HG03060 (cell line): ENCODE data around the gene PRF1.
"Not testable (repeated sequence)": the region's sequence is repeated elsewhere in the genome, so short reads cannot be mapped to it uniquely, and the experiment has no call there.

ENCODE experiments used
- ATAC-seq: cut with Tn5 transposase; IDR thresholded peaks from one replicate; pipeline ENCODE4 v1.9.1; 2021; ENCODE audit warnings: low read depth, moderate number of reproducible peaks; ENCODE audit not compliant: unreplicated experiment

PRF1 gene

DNA sequence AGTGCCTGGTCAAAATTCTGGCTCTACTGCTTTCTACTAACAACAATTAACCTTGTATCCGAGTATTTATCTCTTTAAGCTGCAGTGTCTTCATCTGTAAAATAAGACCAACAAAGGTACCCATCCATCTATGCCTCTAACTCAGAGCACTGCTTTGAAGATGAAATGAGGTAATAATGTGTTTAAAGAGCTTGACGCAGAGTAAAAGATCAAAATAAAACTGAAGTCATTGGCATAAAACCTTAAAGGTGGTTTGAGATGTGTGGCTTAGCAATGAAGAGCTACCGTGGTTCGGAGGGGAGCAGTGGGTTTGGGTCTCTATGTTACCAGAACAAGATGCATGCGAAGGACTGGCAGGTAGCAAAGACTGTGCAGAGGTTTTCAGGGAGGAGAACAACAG is 16.1 kb upstream of the PRF1 start:
- no peak for ATAC-seq

GRCh38 chr10:70617798-70618568 is 15.4 kb upstream of the PRF1 start:
- no peak for ATAC-seq

- no peak for ATAC-seq
Measured at GRCh38 chr10:70616761-70617160, 14.2 kb upstream of the PRF1 start.

DNA sequence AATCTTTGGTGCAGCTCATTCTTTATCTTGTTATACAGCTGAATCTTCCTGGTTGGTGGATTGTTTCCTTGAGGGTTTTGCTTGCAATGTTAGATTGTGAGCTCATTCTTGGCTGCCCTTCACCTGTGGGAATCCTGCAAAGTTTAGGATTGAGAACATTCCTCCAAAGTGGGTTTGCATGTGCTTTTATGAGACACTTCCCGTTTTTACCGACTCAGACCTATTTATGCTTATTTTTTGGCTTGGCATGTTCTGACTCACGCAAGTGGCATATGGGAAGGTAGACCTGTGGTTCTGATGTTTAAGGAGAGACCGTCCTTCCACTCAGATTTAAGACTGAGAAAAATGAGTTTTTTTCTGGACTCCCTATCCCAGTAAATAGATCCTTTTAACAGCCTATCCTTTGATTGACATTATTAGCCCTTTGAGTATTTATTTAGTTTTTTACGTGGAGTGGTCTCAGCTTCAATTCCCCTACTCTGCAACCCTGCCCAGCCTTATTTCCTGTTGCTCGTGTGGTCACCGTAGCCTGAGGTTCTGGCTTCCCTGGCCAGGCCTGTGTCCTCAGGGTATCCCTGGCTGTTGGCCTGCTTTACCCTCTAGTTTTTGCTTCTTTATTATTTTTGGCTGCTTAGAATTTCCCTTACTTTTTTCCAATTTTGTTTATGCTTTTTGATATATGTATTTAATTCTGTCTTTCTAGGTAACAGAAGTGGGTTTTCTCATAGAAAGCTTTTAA is 13.4 kb upstream of the PRF1 start:
- no peak for ATAC-seq

DNA sequence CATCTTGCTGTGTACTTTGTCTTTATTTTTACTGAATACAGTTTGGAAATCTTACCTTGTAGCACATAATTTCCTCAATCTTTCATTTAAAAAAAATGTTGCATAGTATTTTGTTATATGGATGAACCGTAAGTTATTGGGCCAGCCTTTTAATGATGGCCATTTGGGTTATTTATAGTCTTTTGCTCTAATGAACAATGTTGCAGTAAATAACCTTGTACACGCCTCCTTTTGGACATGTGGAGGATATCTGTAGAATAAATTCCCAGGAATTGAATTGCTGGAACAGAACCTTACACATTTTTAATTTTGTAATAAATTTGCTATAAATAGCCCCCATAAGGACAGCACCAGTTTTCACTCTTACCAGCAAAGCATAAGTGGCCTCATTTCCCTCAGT is 12.7 kb upstream of the PRF1 start:
- ATAC-seq = no peak

GRCh38 chr10:70614364-70614763 is 11.8 kb upstream of the PRF1 start:
- ATAC-seq = not testable (repeated sequence)

DNA sequence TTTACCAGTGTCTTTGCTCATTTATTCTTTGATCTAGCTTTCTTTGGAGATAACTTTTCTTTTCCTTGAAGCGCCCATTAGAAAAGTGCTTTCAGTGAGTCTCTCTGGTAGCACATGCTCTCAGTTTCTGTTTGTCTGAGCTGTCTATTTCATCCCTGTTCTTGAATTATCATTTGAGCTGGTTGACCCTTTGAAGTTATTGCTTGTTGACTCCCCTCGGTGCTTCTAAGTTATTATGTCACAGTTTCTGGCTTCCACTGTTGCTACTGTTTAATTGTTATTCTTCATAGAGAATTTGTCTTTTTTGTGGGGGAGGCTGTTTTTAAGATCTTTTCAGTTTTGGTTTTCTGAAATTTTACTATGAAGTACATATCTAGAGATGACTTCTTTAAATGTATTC is 11.4 kb upstream of the PRF1 start:
- ATAC-seq = no peak

GRCh38 chr10:70607936-70608335 is 5.4 kb upstream of the PRF1 start:
- no peak for ATAC-seq

DNA sequence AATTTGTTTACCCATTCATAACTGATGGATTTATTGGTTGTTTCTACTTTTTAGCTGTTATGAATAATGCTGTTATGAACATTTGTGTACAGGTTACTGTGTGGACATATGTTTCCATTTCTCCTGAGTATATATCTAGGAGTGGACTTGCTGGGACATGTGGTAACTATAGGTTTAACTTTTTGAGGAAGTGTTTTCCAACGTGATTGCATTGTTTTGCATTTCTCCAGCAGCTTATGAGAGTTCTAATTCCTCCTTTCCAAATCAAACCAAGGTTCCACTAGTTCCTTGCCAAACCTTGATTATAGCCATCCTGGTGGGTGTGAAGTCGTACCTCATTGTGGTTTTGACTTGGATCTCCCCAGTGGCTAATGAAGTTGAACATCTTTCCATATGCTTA is 2.6 kb upstream of the PRF1 start:
- ATAC-seq = no peak

DNA sequence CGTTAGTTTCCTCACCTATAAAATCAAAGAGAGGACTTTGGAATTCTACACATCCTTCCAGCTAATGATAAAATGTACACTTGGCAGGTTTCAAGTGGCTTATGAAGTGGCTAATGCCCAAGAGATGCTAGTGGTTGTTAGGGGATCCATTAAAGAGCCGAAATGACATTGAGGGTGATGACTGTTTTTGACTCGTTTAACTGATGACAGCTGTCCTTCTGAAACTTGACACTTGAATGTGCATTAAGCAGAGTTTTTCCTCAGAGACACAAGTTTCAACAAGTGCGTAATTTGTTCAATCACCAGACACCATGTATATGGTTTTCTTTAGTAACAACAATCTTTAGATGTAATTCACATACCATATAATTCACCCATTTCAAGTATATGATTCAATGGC is 1.6 kb upstream of the PRF1 start:
- no peak for ATAC-seq

- ATAC-seq = no peak
Measured at GRCh38 chr10:70603449-70603801, 884 bp upstream of the PRF1 start.

- ATAC-seq = no peak
Measured at GRCh38 chr10:70601746-70602145, 795 bp downstream of the PRF1 start.

DNA sequence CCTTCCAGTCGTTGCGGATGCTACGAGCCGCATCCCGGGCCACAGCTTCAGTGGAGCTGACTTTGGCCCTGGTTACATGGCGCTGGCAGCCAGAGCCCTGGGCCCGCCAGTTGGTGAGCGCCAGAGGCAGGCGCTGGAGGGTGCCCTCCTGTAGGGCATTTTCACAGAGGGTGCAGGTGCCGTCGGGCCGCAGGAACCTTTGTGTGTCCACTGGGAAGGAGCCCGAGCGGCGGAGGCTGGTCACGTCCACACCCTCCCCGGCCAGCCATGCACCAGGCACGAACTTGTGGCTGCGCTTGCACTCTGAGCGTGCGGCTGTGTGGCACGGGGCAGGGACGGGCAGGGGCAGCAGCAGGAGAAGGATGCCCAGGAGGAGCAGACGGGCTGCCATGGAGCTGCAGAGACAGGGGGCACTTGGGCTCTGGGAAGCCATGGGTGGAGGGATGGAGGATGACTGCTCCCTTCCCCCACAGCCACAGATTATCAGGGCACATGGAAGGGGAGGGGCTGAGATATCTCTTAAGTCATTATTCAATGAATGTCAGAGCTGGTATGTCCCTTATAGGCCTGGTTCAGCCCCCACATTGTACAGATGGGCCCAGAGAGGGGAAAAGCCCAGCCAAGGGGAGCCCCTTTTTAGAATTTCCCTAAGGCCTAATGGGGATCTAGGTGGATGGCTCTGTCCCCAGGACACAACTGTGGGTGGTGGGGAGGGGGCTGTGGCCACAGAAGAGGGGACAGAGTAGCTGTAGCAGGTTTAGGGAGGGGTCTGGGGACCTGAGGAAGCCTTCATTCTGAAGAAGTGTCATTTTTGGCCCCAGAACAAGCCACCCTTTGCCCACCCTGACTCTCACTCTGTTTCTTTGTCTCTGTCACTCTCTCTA is 1.8 kb downstream of the PRF1 start:
- ATAC-seq = no peak

DNA sequence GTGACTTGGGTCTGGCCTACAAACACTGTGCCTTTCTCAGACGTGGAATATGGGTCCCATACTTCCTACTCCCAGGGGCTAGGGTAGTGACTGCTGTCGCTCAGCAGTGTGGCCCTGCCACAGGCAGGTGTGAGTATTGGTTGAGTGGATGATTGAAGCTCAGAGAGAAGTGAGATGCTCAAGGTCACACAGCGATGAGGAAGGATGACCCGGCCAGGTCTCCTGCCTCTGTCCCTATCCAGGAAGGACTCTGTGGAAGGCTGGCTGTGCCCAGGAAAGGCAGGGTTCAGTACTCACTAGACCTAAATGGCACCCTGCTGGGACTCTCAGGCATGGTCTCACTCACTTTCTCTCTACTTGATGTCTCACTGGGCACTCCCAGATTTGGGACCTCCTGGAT is 2.8 kb downstream of the PRF1 start:
- no peak for ATAC-seq

GRCh38 chr10:70599319-70599718 is 3.2 kb downstream of the PRF1 start:
- no peak for ATAC-seq

DNA sequence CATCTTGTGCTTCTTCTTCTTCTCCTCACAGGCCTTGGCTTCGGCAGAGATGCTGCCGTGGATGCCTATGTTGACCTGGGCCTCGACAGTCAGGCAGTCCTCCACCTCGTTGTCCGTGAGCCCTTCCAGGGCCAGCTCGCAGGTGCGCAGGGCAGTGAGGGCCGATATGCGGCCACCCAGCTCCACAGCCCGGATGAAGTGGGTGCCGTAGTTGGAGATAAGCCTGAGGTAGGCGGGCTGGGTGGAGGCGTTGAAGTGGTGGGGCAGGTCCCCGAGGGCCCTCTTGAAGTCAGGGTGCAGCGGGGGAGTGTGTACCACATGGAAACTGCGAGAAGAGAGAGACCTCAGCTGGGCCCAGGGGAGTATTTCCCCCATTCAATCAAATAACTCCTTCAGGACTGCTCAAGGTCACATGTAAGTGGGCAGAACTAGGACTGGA is 3.7 kb downstream of the PRF1 start:
- no peak for ATAC-seq

DNA sequence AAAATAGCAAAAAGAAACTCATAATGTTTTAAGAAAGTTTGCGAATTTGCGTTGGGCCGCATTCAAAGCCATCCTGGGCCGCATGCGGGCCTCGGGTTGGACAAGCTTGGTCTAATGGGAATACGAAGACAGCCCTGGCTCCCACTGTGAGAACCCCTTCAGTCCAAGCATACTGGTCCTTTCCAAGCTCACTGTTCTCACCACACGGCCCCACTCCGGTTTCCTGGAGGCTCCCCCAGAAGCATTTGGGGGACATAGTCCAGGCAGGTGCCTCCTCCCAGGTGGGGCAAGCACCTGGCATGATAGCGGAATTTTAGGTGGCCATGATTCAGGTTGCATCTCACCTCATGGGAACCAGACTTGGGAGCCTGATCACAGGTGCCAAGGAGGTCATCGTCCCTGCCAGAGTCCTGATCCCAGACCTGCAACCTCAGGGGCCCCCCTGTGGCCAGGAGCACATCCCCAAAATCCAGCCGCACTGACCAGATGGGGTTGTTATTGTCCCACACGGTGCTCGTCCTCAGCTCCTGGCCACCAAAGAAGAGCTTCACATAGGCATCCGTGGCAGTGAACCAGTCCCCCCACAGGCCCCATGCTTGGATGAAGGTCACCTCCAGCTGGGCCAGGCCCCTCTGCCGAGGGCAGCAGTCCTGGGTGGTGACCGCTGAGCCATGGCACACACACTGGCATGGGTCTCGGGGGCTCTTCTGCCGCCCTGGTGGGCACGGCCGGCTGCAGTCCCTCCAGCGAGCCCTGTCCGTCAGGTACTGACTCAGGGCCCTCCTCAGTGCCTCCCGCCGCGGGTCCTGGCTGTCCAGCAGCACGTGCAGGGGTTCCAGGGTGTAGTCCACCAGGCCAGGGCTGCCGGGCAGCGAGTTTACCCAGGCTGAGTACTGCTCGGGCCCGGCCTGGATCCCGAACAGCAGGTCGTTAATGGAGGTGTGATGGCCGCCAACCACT is 4.4 kb downstream of the PRF1 start:
- no peak for ATAC-seq

DNA sequence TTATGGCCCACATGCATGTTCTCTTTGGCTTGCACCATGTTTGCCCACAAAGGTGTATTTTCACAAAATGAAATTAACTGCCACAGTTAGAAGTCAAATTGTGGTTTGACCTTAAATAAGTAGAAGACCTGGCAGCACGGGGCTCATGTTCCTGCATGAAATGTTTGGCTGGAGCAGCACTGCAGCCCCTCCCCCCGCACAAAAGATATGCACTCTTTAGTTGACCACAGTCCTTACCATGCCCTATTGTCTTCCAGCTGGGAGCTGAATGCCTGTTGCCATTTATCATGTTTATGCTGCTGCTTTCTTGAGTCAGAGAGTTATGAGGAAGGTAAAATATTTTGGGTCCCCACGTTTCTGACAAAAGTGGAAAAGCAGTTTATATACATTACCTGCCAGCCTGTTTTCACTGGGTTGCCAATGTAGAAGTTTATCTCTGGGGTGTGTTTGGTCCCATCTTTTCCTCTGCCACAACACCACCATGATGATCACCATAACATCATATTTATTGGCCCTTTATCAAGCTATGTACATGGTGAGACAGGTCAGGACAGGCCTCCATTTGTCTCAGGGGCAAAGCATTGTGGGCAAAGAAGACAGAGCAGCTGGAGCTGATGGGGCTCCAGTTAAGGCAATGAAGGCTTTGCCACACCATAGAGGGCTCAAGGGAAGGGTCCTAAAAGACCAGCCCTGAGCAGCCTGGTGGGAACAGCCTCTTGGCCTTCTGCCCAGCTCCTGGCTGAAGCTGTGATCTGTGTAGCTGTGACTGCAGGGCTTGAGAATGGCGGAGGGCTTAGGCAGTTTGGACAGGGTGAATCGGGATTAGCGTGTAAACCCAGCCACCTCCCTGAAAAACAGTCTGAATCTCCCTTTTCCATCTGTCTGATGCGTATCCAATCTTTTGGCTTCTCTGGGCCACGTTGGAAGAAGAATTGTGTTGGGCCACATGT is 5.4 kb downstream of the PRF1 start:
- no peak for ATAC-seq
